GM23338 (cell line): ENCODE results near the gene SUB1. TPM values are rescaled to one million over a fixed set of nuclear protein-coding genes. Genes with fewer than 3 reads are reported as not detected.

Source experiments
- ATAC-seq: fragments of 200-7000 bp; cut with Tn5 transposase; 3 replicates; pipeline ENCODE4 v1.9.1; 2020
- DNase-seq: peaks from one replicate; pipeline ENCODE4 v3.0.0-alpha.2; 2015; ENCODE audit warnings: low spot score
- H2AFZ ChIP-seq: fragments of 200-600 bp; sonication (generic); 2 replicates; pipeline ENCODE4 v1.8.0; 2016; ENCODE audit warnings: antibody characterized with exemption, mild to moderate bottlenecking, moderate library complexity
- H3F3A ChIP-seq: fragments of 200-600 bp; sonication (generic); replicated peaks from 2 replicates; pipeline ENCODE4 v1.8.0; 2017; ENCODE audit warnings: antibody characterized with exemption, mixed run types, low read depth
- H3K27ac ChIP-seq: fragments of 200-600 bp; sonication (generic); 2 replicates; pipeline ENCODE4 v1.6.1; 2016; ENCODE audit warnings: low read depth
- H3K27me3 ChIP-seq: fragments of 200-600 bp; sonication (generic); 2 replicates; pipeline ENCODE4 v1.8.0; 2016; ENCODE audit warnings: mild to moderate bottlenecking, mixed run types, moderate library complexity; ENCODE audit not compliant: insufficient read depth
- H3K36me3 ChIP-seq: fragments of 200-600 bp; sonication (generic); 2 replicates; pipeline ENCODE4 v1.8.0; 2016; ENCODE audit warnings: mild to moderate bottlenecking; ENCODE audit not compliant: insufficient read depth
- H3K4me1 ChIP-seq: fragments of 200-600 bp; sonication (generic); 2 replicates; pipeline ENCODE4 v1.8.0; 2016; ENCODE audit warnings: mild to moderate bottlenecking, moderate library complexity; ENCODE audit not compliant: insufficient read depth
- H3K4me2 ChIP-seq: fragments of 200-600 bp; sonication (generic); 2 replicates; pipeline ENCODE4 v1.7.1; 2017; ENCODE audit warnings: mixed run types
- H3K4me3 ChIP-seq: fragments of 200-600 bp; sonication (generic); 2 replicates; pipeline ENCODE4 v1.6.1; 2016; ENCODE audit warnings: mixed run types
- H3K79me2 ChIP-seq: fragments of 200-600 bp; sonication (generic); replicated peaks from 2 replicates; pipeline ENCODE4 v1.8.0; 2017; ENCODE audit warnings: mild to moderate bottlenecking; ENCODE audit not compliant: insufficient read depth
- H3K9me2 ChIP-seq: fragments of 200-600 bp; sonication (generic); 2 replicates; pipeline ENCODE4 v1.8.0; 2017; ENCODE audit not compliant: insufficient read depth
- H4K20me1 ChIP-seq: fragments of 200-600 bp; sonication (generic); replicated peaks from 2 replicates; pipeline ENCODE4 v1.8.0; 2017; ENCODE audit warnings: mild to moderate bottlenecking; ENCODE audit not compliant: insufficient read depth
- H3K27ac Mint-ChIP-seq: 2 replicates; pipeline ENCODE4 v1.8.0; 2020; ENCODE audit warnings: inconsistent platforms, mild to moderate bottlenecking, moderate library complexity, mixed read lengths
- H3K27me3 Mint-ChIP-seq: 3 replicates; pipeline ENCODE4 v1.8.0; 2022; ENCODE audit warnings: low read depth, mild to moderate bottlenecking, moderate library complexity, mixed read lengths, inconsistent platforms; ENCODE audit not compliant: insufficient read depth, poor library complexity
- H3K36me3 Mint-ChIP-seq: 3 replicates; pipeline ENCODE4 v1.8.0; 2021; ENCODE audit warnings: low read depth, mild to moderate bottlenecking, inconsistent platforms, moderate library complexity, mixed read lengths
- H3K4me1 Mint-ChIP-seq: 3 replicates; pipeline ENCODE4 v1.8.0; 2020; ENCODE audit warnings: mild to moderate bottlenecking, inconsistent platforms, mixed read lengths
- H3K4me3 Mint-ChIP-seq: 3 replicates; pipeline ENCODE4 v1.8.0; 2021; ENCODE audit warnings: moderate library complexity, mild to moderate bottlenecking, inconsistent platforms, mixed read lengths
- H3K9me3 Mint-ChIP-seq: 3 replicates; pipeline ENCODE4 v1.8.0; 2020; ENCODE audit warnings: moderate library complexity, mild to moderate bottlenecking, inconsistent platforms, mixed read lengths
- CREB1 ChIP-seq: fragments of 250-450 bp; sonication (Bioruptor Pico); IDR thresholded peaks from 2 replicates; pipeline ENCODE4 v1.5.0; 2020; ENCODE audit warnings: low read depth, mild to moderate bottlenecking, moderate library complexity
- CTCF ChIP-seq, 2 experiments: fragments of 200-600 bp in 1 of 2; sonication (generic) in 1 of 2; conservative IDR thresholded peaks; 2 replicates each; pipeline versions ENCODE4 v1.5.1 to v1.6.1; 2016 to 2017; ENCODE audit warnings: antibody characterized with exemption in 2 of 2, low read depth in 2 of 2, mild to moderate bottlenecking in 2 of 2, moderate library complexity in 1 of 2
- EZH2 ChIP-seq: fragments of 200-600 bp; sonication (generic); IDR thresholded peaks from one replicate; pipeline ENCODE4 v1.8.0; 2017; ENCODE audit warnings: antibody characterized with exemption, mild to moderate bottlenecking, low read depth; ENCODE audit not compliant: unreplicated experiment
- EZH2phosphoT487 ChIP-seq: fragments of 200-600 bp; sonication (generic); IDR thresholded peaks from one replicate; pipeline ENCODE4 v1.8.1; 2018; ENCODE audit warnings: antibody characterized with exemption; ENCODE audit not compliant: unreplicated experiment
- JUNB ChIP-seq: IDR thresholded peaks from one replicate; pipeline ENCODE4 v1.6.1; 2016; ENCODE audit warnings: antibody characterized with exemption; ENCODE audit not compliant: unreplicated experiment
- POLR2AphosphoS5 ChIP-seq: IDR thresholded peaks from 2 replicates; pipeline ENCODE4 v1.6.1; 2016; ENCODE audit warnings: antibody characterized with exemption, low read depth
- ZNF114 ChIP-seq: fragments of 250-450 bp; sonication (Bioruptor Pico); IDR thresholded peaks from 2 replicates; pipeline ENCODE4 v1.5.0; 2020; ENCODE audit warnings: mild to moderate bottlenecking, moderate library complexity
- ZNF331 ChIP-seq: fragments of 250-450 bp; sonication (Bioruptor Pico); IDR thresholded peaks from 2 replicates; pipeline ENCODE4 v1.5.0; 2020; ENCODE audit warnings: low read depth, mild to moderate bottlenecking, moderate library complexity
- polyA plus RNA-seq: library from polyadenylated mRNA; unstranded; fragments of >200 nt; fragmentation: Nextera tagmentation; extraction: Ambion mirVana; gene quantifications from 2 replicates; pipeline ENCODE4 v1.2.1, GENCODE V29; 2016
- total RNA-seq: library from RNA; depleted of rRNA; stranded (reverse); fragments of >200 nt; shearing (Covaris generic); gene quantifications from 2 replicates; pipeline ENCODE4 v1.2.3, GENCODE V29; 2014
- TF ChIP-seq, protein P1 (sequence below): IDR thresholded peaks from one replicate; pipeline ENCODE4 v1.6.1; 2018; ENCODE audit warnings: antibody characterized with exemption; ENCODE audit not compliant: unreplicated experiment
- TF ChIP-seq, protein P2 (sequence below): IDR thresholded peaks from 2 replicates; pipeline ENCODE4 v1.6.1; 2016; ENCODE audit warnings: antibody characterized with exemption

SUB1 gene
- total and polyA plus RNA-seq, 2 experiments from 2014 or later: 365 to 1,041 TPM

GRCh38 chr5:32595118-32595517 lies 9.8 kb downstream of the SUB1 start:
- Histone ChIP-seq H3K4me1 (no peaks in the 10 kb centered on the region), H3K9me2 (no peaks in the 10 kb centered on the region), H2AFZ (no peak overlapping the region), H3K36me3 (peaks cover 69% of the 10 kb centered on the region), H3K27ac (no peak overlapping the region), H3K27me3 (no peaks in the 10 kb centered on the region), H3K4me2 (no peak overlapping the region), H3F3A (no peaks in the 10 kb centered on the region), H3K79me2 (peaks cover 86% of the 10 kb centered on the region), H4K20me1 (peaks cover 42% of the 10 kb centered on the region), H3K4me3 (no peak overlapping the region)
- no peaks in the 10 kb centered on the region for H3K9me3 Mint-ChIP-seq
- peaks cover 90% of the 10 kb centered on the region for H3K36me3 Mint-ChIP-seq
- H3K27ac Mint-ChIP-seq: no peak overlapping the region; the same call in 1 of the 2 replicates
- H3K4me3 Mint-ChIP-seq: no peak overlapping the region
- DNase-seq: no peak
- no peaks in the 10 kb centered on the region for H3K27me3 Mint-ChIP-seq
- TF ChIP-seq POLR2AphosphoS5 (no peak), CREB1 (CRISPR knock-in tag) (no peak), ZNF331 (CRISPR knock-in tag) (no peak), CTCF (conservative IDR thresholded peaks at IDR 0.05; ENCODE audit: low read depth in 2 of 2) (no peak), ZNF114 (no peak), EZH2phosphoT487 (no peak)
- TF ChIP-seq, protein P1, sequence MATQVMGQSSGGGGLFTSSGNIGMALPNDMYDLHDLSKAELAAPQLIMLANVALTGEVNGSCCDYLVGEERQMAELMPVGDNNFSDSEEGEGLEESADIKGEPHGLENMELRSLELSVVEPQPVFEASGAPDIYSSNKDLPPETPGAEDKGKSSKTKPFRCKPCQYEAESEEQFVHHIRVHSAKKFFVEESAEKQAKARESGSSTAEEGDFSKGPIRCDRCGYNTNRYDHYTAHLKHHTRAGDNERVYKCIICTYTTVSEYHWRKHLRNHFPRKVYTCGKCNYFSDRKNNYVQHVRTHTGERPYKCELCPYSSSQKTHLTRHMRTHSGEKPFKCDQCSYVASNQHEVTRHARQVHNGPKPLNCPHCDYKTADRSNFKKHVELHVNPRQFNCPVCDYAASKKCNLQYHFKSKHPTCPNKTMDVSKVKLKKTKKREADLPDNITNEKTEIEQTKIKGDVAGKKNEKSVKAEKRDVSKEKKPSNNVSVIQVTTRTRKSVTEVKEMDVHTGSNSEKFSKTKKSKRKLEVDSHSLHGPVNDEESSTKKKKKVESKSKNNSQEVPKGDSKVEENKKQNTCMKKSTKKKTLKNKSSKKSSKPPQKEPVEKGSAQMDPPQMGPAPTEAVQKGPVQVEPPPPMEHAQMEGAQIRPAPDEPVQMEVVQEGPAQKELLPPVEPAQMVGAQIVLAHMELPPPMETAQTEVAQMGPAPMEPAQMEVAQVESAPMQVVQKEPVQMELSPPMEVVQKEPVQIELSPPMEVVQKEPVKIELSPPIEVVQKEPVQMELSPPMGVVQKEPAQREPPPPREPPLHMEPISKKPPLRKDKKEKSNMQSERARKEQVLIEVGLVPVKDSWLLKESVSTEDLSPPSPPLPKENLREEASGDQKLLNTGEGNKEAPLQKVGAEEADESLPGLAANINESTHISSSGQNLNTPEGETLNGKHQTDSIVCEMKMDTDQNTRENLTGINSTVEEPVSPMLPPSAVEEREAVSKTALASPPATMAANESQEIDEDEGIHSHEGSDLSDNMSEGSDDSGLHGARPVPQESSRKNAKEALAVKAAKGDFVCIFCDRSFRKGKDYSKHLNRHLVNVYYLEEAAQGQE: no peak
- ATAC-seq: no peak
- H3K4me1 Mint-ChIP-seq: no peaks in the 10 kb centered on the region

- no peaks in the 10 kb centered on the region for H3F3A ChIP-seq
- H3K27ac ChIP-seq: no peak overlapping the region
- H3K4me3 Mint-ChIP-seq: no peak overlapping the region
- no peak overlapping the region for H2AFZ ChIP-seq
- peaks cover 42% of the 10 kb centered on the region for H4K20me1 ChIP-seq
- DNase-seq: no peak
- no peak overlapping the region for H3K4me2 ChIP-seq
- H3K4me3 ChIP-seq: no peak overlapping the region
- no peaks in the 10 kb centered on the region for H3K27me3 Mint-ChIP-seq
- no peaks in the 10 kb centered on the region for H3K4me1 Mint-ChIP-seq
- no peak for ATAC-seq
- no peaks in the 10 kb centered on the region for H3K9me2 ChIP-seq
- H3K36me3 Mint-ChIP-seq: peaks cover 89% of the 10 kb centered on the region
- no peaks in the 10 kb centered on the region for H3K9me3 Mint-ChIP-seq
- H3K4me1 ChIP-seq: no peaks in the 10 kb centered on the region
- peaks cover 58% of the 10 kb centered on the region for H3K36me3 ChIP-seq
- H3K79me2 ChIP-seq: peaks cover 76% of the 10 kb centered on the region
- H3K27ac Mint-ChIP-seq: no peak overlapping the region
- H3K27me3 ChIP-seq: no peaks in the 10 kb centered on the region
- TF ChIP-seq EZH2 (no peak), JUNB (no peak), CTCF (conservative IDR thresholded peaks at IDR 0.05; ENCODE audit: low read depth in 2 of 2) (no peak), ZNF114 (no peak), ZNF331 (CRISPR knock-in tag) (no peak), POLR2AphosphoS5 (no peak)
- TF ChIP-seq, protein P2, sequence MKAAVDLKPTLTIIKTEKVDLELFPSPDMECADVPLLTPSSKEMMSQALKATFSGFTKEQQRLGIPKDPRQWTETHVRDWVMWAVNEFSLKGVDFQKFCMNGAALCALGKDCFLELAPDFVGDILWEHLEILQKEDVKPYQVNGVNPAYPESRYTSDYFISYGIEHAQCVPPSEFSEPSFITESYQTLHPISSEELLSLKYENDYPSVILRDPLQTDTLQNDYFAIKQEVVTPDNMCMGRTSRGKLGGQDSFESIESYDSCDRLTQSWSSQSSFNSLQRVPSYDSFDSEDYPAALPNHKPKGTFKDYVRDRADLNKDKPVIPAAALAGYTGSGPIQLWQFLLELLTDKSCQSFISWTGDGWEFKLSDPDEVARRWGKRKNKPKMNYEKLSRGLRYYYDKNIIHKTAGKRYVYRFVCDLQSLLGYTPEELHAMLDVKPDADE: no peak
- TF ChIP-seq, protein P1: no peak
Measured at GRCh38 chr5:32597041-32597629, 11.8 kb downstream of the SUB1 start.
